ENCODE data around the gene TRMT2A.
"Not testable (repeated sequence)": the region's sequence is repeated elsewhere in the genome, so short reads cannot be mapped to it uniquely, and the experiment has no call there.

TRMT2A gene

DNA sequence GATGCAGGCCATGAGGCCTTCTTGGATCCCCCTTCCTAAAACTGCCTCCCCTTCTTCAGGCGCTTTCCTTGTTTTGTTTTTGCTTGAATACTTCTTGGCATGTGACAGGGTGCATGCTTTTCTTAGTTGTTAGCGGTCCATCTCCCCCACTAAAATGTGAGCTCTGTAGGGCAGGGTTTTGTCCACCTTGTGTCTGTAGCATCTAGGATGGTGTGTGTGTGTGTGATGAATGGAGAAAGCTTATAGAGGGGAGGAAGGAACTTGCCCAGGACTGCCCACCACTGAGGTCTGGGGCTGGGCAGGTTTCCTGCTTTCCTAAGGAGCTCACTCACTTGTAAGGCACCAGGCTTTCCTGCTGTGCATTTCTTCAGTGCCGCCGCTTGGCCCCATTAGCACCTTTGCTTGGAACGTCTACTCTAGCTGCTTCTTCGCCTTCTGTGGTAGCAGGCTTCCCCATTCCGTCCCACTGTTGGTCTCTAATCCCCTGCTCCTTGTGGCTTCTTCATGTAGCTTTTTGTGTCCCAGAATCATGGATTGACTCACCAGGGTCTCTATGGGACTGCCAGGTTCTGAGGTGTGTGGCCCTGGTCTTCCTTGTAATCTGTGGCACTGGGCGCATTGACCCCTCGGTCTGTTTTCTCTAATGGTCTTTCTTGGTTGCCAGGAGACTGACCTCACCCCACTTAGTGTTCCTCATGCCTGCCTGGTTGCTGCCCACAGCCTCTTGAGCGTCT is 33.7 kb downstream of the TRMT2A start:
- no peak for DNase-seq

DNA sequence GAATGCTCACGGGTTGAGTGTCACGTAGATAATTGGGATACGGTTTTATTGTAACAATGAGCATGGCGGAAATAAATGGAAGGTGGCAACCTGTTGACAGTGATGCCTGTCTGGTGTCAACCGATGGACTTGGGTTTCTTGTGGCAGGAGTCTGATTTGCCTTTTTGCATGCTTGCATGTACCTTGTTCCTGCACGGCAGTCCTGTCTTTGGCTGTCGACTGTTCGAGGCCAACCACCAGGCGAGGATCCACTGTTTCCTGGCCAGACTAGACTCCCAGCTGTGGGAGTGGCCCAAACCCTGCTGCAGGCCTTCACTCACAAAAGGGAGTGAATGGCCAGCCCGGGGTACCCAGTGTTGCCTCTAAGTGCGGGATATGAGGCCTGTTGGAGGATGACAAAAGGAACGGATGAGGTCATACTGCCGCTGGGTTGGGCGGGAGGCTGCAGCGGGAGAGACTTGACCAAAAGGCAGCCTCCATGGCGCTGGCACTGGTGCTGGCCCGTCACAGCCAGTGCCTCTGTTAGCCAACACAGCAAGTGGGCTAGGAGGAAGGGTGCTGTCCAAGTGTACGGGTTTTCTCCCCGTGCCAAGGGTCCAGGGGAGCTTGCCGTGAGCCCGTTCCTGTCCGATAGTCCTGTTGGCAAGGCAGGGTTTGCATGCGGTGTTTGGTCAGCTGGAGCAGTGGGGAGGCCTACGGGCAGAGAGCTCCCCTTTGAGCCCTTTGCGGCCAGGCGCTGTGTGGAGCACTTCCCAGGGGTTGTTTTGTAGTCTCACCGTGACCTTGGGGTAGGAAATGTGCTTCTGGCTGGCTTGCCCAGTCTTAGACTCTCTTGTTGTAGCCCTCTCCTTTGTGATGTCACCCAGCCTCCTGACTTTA is 36.0 kb downstream of the TRMT2A start:
- no peak for DNase-seq

DNA sequence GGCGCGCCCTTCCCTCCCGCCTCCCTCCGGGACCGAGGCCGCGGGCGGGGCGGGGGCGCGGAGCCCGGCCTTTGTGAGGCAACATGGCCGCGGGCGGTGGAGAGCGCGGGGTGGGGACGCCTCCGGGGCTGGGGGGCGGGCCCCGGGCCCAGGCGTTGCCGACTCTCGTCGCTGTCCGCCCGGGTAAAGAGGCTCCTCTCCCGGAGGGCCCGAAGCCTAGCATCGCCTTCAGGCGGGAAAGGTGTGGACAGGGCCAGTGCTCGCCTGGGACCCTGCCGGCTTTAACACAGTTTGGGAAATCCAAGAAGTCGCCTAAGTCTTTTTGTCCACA is 36.6 kb downstream of the TRMT2A start:
- DNase-seq = peak; percentile 79

DNA sequence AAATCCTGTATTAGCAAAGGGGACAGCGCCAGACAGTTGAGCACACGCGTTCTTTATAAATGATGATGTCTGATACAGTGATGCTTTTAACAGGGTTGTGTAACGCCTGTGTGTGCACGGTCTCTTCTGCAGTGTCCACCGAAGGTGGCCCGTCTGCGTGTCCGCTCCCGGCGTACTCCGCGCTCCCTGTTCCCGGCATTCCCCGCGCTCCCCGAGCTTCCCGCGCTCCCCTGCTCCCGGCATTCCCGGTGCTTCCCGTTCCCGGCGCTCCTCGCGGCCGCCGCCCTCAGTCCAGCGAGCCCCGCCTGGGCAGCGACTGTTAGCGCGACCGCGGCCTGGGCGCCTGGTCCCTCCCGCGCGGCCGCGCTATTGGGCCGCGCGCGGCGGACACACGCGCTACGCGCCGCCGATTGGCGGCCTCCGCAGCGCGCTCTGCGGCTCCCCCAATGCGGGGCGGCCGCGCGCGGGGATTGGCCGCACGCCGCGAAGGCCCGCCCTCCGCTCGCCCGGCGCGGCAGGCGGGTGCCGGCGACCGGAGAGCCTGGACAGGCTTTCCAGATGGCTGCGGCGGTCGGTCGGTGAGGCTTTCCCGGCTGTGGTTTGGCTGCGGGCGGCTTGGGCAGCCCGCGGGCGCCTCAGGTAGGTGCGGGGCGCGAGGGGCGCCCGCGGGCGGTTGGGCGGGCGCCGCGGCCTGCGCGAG is 37.1 kb downstream of the TRMT2A start, which contains the start of gene DGCR8:
Gene DGCR8, plus strand, starts transcription at position 497 of the 700 bp plus-strand sequence. CDS start 5,723 bp downstream, outside the sequence.
- peak; percentile 73 for DNase-seq

DNA sequence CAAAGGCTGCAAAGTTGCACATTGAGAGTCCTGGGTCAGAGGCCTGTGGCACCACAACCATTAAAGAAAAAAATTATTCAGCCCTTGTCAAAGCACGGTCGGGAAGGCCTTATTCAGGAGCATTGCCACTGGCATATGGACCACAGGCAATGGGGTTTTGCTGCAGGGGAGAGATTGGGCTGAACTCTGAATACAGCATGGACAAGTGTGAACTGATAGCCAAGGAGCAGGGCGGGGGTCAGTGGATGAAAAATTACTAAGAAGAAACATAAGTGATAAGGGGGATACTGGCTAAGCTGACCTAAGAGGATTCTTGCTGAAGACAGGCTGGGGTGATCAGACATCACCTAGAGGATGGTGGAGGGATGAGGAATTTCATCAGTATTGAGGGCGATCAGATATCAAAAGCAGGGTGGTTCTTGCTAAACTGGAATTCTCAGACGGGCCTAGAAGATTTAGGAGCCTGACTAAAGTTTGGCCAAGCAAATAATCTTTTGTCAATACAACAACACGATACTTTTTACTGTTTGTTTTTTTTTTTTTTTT is 40.3 kb downstream of the TRMT2A start:
- no peak for DNase-seq

DNA sequence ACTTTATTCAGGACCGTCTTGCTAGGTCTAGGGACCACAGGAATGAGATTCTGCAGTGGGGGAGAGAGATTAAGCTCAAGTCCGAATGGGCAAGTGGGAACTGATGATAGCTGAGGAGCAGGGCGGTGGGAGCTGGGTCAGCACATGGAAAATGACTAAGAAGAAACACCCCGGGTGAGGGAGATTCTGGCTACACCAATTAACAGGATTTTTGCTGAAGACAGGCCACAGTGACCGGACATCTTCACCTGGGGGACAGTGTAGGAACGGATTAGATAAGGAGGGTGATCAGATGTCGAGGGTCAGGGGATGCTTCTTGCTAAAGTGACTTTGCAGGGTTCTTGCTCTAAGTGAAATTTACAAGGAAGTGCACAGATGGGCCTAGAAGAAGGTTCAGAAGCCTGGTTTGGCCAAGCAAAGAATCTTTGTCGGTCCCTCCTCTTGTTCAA is 45.5 kb downstream of the TRMT2A start:
- no peak for DNase-seq

DNA sequence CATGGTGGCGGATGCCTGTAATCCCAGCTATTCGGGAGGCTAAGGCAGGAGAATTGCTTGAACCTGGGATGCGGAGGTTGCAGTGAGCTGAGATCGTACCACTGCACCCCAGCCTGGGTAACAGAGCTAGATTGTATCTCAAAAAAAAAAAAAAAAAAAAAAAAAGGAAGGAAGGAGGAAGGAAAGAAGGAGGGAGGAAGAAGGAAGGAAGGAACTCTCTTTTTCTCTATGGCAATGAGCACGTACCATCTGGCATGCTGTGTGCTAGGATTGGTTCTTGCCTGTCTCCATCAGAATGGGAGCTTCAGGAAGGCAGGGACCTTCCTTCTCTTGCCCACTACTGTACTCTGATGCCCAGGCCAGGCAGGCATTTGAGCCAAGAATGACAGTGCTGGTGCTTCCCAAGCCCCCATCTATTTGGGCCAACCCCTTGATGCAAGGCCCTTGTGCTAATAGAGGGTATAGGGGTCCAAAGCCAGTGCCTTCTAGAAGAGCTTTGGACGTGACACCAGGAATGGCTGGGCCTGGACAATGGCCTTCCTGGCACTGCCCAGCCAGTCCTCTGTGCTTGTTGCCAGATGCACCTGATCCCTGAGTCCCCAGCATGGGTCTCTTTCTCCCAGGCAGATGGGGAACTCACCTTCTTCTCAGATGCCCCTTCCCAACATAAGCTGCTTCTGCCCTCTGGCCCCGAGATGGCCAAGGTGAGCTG is 47.5 kb downstream of the TRMT2A start:
- no peak for DNase-seq

DNA sequence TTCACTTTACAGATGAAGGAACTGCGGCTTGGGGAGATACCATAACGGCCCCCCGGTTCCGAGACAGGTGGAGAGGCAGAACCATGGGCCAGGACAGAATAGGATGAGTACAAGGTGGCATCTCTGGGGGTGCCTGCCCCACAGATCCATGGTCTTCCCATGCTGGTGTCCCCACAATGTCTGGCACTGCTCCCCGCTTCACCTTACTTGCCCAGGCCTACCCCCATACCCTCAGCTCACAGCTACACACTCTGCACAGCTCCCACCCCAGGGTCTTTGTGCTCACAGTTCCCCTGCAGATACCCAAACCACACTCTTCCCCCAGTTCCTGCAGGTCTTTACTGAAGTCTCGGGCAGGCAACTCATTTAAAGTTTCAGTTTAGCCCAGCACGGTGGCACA is 48.4 kb downstream of the TRMT2A start:
- no peak for DNase-seq

DNA sequence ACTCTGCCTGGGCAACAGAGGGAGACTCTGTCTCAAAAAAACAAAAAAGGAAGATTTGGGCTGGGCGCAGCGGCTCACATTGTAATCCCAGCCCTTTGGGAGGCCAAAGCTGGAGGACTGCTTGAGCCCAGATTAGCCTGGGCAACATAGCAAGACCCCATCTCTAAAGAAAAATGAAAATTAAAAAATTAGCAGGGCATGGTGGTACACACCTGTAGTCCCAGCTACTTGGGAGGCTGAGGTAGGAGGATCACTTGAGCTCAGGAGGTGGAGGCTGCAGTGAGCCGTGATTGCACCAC is 49.7 kb downstream of the TRMT2A start:
- DNase-seq = not testable (repeated sequence)

DNA sequence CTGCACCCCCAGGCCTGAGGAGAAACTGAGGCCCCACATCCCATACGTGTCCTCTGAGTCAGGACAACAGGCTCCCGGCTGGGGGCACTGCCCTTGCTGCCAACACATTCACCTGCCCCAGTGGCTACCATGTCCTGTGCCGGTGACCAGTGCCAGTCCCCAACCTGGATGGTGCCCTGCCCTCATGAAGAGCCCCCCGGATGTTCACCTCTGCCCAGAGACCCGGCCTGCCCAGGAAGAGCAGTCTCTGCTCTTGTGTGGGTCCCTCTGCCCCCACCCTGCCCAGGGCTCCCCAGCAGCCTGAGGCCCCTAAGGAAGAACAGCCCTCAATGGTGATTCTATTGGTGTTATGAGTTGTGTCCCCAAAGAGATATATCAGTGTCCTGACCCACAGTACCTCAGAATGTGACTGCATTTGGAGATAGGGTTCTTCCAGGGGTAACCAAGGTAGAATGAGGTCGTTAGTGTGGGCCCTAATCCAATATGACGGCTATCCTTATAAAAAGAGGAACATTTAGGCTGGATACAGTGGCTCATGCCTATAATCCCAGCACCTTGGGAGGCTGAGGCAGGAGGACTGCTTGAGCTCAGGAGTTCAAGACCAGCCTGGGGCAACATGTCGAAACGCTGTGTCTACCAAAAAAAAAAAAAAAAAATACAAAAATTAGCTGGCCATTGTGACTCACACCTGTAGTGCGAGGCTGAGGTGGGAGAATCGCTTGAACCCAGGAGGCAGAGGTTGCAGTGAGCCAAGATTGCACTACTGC is 50.2 kb downstream of the TRMT2A start:
- no peak for DNase-seq

DNA sequence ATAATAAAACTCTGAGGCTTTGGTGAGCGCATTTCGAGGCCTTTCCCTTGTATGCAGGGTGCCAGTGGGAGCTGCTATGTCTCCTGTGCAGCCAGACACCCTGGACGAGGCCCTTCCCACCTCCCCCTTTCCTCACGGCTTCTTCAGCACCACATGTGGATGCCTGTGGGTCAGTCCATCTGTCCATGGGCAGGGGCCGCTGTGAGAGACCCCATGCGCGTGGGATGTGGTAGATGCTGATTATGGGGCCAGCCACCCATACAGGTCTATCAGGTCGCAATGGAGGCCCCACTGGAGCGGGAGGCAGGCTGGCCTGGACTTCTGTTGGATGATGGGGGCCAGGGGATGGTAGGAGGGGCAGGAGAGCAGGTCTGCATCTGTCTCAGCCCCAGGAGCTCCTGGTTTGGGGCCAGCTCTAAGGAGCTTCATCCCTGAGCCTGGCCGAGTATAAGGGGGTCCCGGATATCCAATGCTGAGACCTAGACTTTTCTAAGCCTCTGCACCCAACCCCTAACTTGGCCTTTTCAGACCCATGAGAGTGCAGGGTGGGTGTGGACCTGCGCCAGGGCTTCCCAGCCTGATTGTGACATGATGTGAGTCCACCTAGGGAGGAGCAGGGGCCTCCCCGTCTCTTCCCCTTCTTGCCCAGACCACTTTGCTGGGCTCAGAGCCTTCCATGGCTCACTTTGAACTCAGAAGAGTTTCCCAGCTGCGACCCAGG is 51.0 kb downstream of the TRMT2A start:
- DNase-seq = no peak

DNA sequence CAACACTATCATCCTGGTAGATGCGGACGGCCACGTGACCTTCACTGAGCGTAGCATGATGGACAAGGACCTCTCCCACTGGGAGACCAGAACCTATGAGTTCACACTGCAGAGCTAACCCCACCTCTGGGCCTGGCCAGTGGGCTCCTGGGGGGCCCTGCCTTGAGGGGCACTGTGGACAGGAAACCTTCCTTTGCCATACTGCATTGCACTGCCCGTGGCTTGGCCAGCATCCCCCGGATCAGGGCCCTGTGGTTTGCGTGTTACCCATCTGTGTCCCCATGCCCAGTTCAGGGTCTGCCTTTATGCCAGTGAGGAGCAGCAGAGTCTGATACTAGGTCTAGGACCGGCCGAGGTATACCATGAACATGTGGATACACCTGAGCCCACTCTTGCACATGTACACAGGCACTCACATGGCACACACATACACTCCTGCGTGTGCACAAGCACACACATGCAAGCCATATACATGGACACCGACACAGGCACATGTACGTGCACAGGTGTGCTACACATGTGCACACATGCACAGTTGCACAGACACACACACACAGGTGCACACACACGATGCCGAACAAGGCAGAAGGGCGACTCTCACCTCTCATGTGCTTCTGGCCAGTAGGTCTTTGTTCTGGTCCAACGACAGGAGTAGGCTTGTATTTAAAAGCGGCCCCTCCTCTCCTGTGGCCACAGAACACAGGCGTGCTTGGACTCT is 52.3 kb downstream of the TRMT2A start:
- DNase-seq = no peak

DNA sequence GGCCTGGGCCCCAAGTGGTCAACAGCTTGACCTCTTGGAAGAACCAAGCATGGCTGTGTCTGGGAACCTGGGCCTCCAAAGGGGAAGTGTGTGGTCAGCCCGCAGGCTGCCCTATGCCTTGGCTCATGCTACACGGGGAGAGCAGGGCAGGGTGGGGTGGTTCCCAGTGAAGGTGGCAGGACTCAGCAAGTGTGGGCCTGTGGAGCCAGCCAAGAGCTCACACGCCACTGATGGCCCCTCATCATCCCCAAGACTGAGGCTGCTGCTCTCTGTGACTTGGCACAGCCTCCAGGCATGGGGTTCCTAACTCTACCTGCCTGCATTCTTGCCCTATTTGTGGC is 52.9 kb downstream of the TRMT2A start:
- DNase-seq = no peak

DNA sequence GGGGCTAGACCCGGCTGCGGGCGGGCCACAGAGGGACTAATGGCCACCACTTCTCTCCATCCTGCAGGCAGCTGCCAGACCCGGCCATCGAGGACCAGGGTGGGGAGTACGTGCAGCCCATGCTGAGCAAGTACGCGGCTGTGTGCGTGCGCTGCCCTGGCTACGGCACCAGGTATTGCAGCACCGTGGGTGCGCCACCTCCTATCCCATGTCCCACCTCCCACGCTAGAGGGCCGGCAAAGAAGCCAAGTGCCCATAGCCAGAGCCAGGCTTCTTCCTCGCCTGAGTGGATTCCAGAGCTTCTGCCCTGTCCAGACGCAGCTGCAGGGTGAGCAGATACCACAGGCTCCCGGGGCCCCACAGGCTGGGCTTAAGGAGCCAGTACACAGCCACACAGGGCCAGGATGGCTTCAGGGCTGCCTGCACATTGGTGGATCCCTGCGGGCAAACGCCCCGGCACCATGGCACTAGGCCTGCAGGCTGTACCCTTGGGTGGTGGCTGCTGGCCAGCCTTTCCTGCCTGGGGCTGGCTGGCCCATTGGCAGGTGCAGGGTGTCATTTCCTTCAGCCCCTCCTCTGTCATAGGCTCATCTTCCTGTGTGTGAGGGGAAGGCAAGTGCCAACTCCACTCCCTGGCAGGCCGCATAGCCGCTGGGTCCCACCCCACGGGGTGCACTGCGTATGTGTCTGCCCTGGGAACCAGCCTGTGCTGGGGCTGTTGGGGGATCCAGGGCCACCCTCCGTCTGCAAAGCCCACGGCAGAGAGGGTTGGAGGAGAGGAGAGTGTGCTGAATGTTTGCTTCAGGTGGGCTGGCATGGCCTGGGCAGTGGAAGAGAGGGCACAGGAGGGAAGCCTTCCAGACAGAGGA is 53.5 kb downstream of the TRMT2A start:
- DNase-seq = no peak

DNA sequence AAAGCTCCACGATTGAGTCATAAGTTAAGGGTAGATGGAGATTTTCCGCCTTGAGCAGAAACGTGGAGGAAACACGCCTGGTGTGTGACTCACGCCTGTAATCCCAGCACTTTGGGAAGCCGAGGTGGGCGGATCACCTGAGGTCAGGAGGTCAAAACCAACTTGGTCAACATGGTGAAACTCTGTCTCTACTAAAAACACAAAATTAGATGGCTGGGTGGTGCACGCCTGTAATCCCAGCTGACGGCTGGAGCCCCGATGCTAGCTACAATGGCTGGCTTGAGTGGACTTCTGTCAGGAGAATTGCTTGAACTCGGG is 54.3 kb downstream of the TRMT2A start:
- DNase-seq = no peak

DNA sequence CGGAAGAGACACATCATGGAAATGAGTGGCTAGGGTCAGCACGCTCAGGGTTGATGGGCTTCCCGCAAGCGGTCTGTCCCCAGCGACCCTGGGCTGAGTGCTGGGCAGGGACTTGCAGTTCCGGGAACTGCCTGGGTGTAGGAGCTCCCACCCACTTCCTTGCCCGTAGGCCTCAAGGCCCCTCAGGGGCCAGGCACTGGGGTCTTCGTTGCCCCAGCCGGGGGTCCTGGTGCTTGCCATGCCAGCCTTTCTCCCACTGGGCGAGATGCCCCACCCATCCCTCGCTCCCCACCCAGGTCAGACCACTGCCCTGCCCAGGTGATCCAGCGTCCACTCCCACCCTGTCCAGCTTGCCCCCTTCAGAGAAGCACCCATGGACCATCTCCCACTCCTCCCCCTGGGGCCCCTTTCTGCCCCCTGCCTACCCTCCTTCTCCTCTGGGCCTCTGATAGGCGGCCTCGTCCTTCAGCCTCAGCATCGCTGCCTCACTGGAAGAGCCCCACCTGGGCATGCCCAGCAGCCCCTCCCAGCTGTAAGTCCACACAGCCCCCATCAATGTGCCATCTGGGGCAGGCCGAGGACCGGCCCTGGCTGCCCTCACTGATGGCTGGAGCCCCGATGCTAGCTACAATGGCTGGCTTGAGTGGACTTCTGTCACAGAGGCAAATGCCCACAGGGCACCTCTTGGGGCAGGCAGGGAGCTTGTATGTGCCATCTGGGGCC is 54.8 kb downstream of the TRMT2A start:
- DNase-seq = no peak
